Ovary (tissue), 3 donors: ENCODE results near the gene AP2B1.

ENCODE experiments used
- CTCF ChIP-seq, 3 donors: fragments of 450-650 bp in 2 of 3; fragments of 200-600 bp in 1 of 3; IDR thresholded peaks; one replicate each; pipeline versions ENCODE4 v1.5.1 to v1.8.0; 2016 to 2022; ENCODE audit warnings: antibody characterized with exemption in 3 of 3, mild to moderate bottlenecking in 1 of 3
- EP300 ChIP-seq: sonication (generic); formaldehyde crosslinking; IDR thresholded peaks from one replicate; pipeline ENCODE4 v1.6.1; 2017; ENCODE audit warnings: antibody characterized with exemption
- POLR2A ChIP-seq: fragments of 450-650 bp; IDR thresholded peaks from one replicate; pipeline ENCODE4 v1.6.1; 2017; ENCODE audit warnings: antibody characterized with exemption, mild to moderate bottlenecking, moderate library complexity
- donor health status: DM: no; HTN: no; CAD: no.

GRCh38 chr17:35597604-35598003 lies 10.5 kb downstream of the AP2B1 start:
- no peak for TF ChIP-seq EP300
- TF ChIP-seq CTCF (IDR thresholded peaks at IDR 0.05) = no peak
- no peak for TF ChIP-seq POLR2A
